ENCODE results near the gene APOH. TPM values are rescaled to one million over a fixed set of nuclear protein-coding genes. Genes with fewer than 3 reads are reported as not detected.
"Not testable (repeated sequence)": the region's sequence is repeated elsewhere in the genome, so short reads cannot be mapped to it uniquely, and the experiment has no call there.

APOH gene
- total and polyA plus RNA-seq, 5 donors from 2014 or later, result not detected

DNA sequence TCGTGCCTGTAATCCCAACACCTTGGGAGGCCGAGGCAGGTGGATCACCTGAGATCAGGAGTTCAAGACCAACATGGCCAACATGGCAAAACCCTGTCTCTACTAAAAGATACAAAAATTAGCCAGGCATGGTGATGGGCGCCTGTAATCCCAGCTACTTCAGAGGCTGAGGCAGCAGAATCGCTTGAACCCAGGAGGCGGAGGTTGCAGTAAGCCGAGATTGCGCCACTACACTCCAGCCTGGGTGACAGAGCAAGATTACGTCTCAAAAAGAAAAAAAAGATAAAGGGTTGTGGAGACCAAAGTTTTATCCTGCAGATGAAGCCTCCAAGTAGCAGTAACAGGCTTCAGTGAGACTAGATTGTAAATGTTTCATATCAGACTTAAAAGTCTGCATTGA is 24.2 kb upstream of the APOH start:
- Mint-ChIP-seq H3K27ac (peak overlapping the region in 1 of 3 donors; percentile 32), H3K4me1 (peaks cover 9 to 28% (median 15%) of the 10 kb centered on the region in 4 donors)
- not testable (repeated sequence) for H3K36me3 ChIP-seq (ENCODE audit: control insufficient read depth, insufficient read depth, low read length); H3K4me3 Mint-ChIP-seq; H3K4me3 ChIP-seq (ENCODE audit: low read depth, low read length); H3K9me3 Mint-ChIP-seq; ATAC-seq (ENCODE audit: low read depth in 2 of 2); H3K27ac ChIP-seq (ENCODE audit: insufficient read depth, low read length, poor library complexity, severe bottlenecking); H3K27me3 ChIP-seq (ENCODE audit: control insufficient read depth, insufficient read depth, low read length); H3K36me3 Mint-ChIP-seq; DNase-seq; H3K27me3 Mint-ChIP-seq; H3K9me3 ChIP-seq (ENCODE audit: control insufficient read depth in 2 of 2, low read length in 2 of 2); H3K4me1 ChIP-seq (ENCODE audit: control insufficient read depth, insufficient read depth, low read length, poor library complexity, severe bottlenecking)

DNA sequence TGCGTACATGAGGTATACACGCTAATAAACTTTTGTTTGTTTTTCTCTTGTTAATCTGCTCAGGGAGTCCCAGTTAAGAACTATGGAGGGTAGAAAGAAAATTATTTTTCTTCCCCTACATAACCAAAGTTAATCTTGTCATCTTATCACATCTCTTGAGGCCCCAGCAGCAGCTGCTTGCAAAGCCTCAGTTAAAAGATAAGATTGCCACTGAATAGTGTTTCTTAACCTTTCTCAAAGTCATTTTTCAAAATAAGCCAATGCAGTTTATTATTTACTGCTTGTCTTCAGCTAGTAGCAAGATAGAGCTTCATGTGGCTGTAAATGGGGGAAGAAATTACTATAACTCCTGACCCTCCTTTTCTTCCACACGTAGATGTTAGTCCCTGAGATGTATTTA is 21.5 kb upstream of the APOH start:
- no peak overlapping the region for H3K27ac ChIP-seq (ENCODE audit: insufficient read depth, low read length, poor library complexity, severe bottlenecking)

DNA sequence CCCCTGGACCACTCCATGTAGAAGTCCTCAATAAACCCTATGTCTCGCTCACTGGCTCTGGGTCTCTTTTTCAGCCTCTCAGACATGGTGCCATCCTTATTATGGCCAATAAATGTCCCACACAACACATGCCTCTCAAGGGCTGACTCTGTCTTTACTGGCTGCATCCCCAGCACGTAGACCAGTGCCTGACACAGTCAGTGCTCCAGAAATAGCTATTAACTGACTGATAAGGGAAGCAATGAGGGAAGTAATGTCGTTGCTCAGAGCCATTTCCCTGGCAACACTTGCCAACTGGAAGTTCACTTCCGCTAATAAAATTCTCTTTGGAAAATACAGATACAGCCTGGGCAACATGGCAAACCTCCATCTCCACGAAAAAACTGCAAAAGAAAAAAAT is 19.1 kb upstream of the APOH start:
- H3K4me1 ChIP-seq (ENCODE audit: control insufficient read depth, insufficient read depth, low read length, poor library complexity, severe bottlenecking), result peaks cover 14% of the 10 kb centered on the region
- H3K36me3 ChIP-seq (ENCODE audit: control insufficient read depth, insufficient read depth, low read length), result no peaks in the 10 kb centered on the region
- Mint-ChIP-seq H3K27ac (peak overlapping the region in 2 of 3 donors; percentile 46 to 76), H3K9me3 (no peaks in the 10 kb centered on the region), H3K36me3 (no peaks in the 10 kb centered on the region), H3K27me3 (no peaks in the 10 kb centered on the region), H3K4me1 (peaks cover 11 to 48% (median 20%) of the 10 kb centered on the region in 4 donors), H3K4me3 (no peak overlapping the region)
- H3K9me3 ChIP-seq (ENCODE audit: control insufficient read depth in 2 of 2, low read length in 2 of 2), result no peaks in the 10 kb centered on the region
- H3K27me3 ChIP-seq (ENCODE audit: control insufficient read depth, insufficient read depth, low read length), result no peaks in the 10 kb centered on the region
- ATAC-seq (ENCODE audit: low read depth in 2 of 2), result no peak
- no peak overlapping the region for H3K4me3 ChIP-seq (ENCODE audit: low read depth, low read length)
- DNase-seq, result no peak
- H3K27ac ChIP-seq (ENCODE audit: insufficient read depth, low read length, poor library complexity, severe bottlenecking), result no peak overlapping the region

More for the DNA sequence above, 21.5 kb upstream of the APOH start:
- peaks cover 13 to 47% (median 25%) of the 10 kb centered on the region in 4 donors for H3K4me1 Mint-ChIP-seq
- no peaks in the 10 kb centered on the region for H3K36me3 Mint-ChIP-seq
- Histone ChIP-seq H3K4me1 (ENCODE audit: control insufficient read depth, insufficient read depth, low read length, poor library complexity, severe bottlenecking) (peaks cover 14% of the 10 kb centered on the region), H3K36me3 (ENCODE audit: control insufficient read depth, insufficient read depth, low read length) (no peaks in the 10 kb centered on the region), H3K4me3 (ENCODE audit: low read depth, low read length) (no peak overlapping the region), H3K27me3 (ENCODE audit: control insufficient read depth, insufficient read depth, low read length) (no peaks in the 10 kb centered on the region), H3K9me3 (ENCODE audit: control insufficient read depth in 2 of 2, low read length in 2 of 2) (no peaks in the 10 kb centered on the region)
- peak overlapping the region in 1 of 4 donors; percentile 2 for H3K4me3 Mint-ChIP-seq
- ATAC-seq (ENCODE audit: low read depth in 2 of 2), result no peak
- H3K27ac Mint-ChIP-seq, result peak overlapping the region in 1 of 3 donors; percentile 62
- H3K9me3 Mint-ChIP-seq, result no peaks in the 10 kb centered on the region
- DNase-seq, result no peak
- no peaks in the 10 kb centered on the region for H3K27me3 Mint-ChIP-seq

DNA sequence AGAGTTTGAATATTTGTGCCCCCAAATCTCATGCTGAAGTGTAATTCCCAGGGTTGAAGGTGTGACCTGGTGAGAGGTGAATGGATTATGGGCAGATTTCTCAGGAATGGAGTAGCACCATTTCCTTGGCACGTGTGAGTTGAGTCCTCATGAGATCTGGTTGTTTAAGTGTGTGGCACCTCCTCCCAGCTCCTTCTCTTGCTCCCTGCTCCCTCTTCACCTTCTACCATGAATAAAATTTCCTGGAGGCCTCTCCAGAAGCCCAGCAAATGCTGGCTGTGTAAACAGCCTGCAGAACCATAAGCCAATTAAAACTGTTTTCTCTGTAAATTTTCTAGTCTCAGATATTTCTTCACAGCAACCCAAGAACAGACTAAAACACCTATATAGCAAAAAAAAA is 12.6 kb upstream of the APOH start:
- H3K27ac Mint-ChIP-seq, result peak overlapping the region in 1 of 3 donors; percentile 20
- H3K36me3 ChIP-seq (ENCODE audit: control insufficient read depth, insufficient read depth, low read length), result no peaks in the 10 kb centered on the region

DNA sequence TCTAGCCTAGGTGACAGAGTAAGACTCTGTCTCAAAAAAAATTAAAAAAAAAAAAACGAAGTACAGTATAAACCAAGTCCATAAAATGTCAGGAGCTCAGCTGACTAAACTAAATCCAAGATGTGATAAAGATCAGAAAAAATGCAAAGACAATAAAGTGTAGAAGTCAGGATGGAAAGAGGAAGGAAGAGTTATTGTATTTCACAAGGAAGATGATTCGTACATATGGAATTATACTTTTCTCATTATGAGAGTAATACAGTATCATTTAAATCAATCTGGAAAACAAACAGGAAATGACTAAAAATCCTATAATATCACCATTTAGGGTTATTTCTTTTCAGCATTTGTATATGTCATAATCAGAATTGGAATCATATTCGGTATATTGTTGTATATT is 11.4 kb upstream of the APOH start:
- Mint-ChIP-seq H3K27ac (peak overlapping the region in 1 of 3 donors; percentile 14), H3K4me3 (no peak overlapping the region), H3K27me3 (peaks cover 6% of the 10 kb centered on the region), H3K36me3 (no peaks in the 10 kb centered on the region), H3K9me3 (no peaks in the 10 kb centered on the region), H3K4me1 (peaks cover 0 to 13% (median 5%) of the 10 kb centered on the region in 4 donors)
- no peak overlapping the region for H3K27ac ChIP-seq (ENCODE audit: insufficient read depth, low read length, poor library complexity, severe bottlenecking)
- DNase-seq (no peak), ATAC-seq (ENCODE audit: low read depth in 2 of 2) (no peak)
- H3K36me3 ChIP-seq (ENCODE audit: control insufficient read depth, insufficient read depth, low read length), result no peaks in the 10 kb centered on the region
- H3K27me3 ChIP-seq (ENCODE audit: control insufficient read depth, insufficient read depth, low read length), result no peaks in the 10 kb centered on the region
- no peak overlapping the region for H3K4me3 ChIP-seq (ENCODE audit: low read depth, low read length)
- no peaks in the 10 kb centered on the region for H3K4me1 ChIP-seq (ENCODE audit: control insufficient read depth, insufficient read depth, low read length, poor library complexity, severe bottlenecking)
- H3K9me3 ChIP-seq (ENCODE audit: control insufficient read depth in 2 of 2, low read length in 2 of 2), result no peaks in the 10 kb centered on the region

More for the DNA sequence above, 12.6 kb upstream of the APOH start:
- no peak overlapping the region for H3K4me3 Mint-ChIP-seq
- Histone ChIP-seq H3K27me3 (ENCODE audit: control insufficient read depth, insufficient read depth, low read length) (no peaks in the 10 kb centered on the region), H3K27ac (ENCODE audit: insufficient read depth, low read length, poor library complexity, severe bottlenecking) (no peak overlapping the region), H3K4me3 (ENCODE audit: low read depth, low read length) (no peak overlapping the region), H3K4me1 (ENCODE audit: control insufficient read depth, insufficient read depth, low read length, poor library complexity, severe bottlenecking) (peaks cover 9% of the 10 kb centered on the region), H3K9me3 (ENCODE audit: control insufficient read depth in 2 of 2, low read length in 2 of 2) (no peaks in the 10 kb centered on the region)
- H3K4me1 Mint-ChIP-seq, result peaks cover 6 to 23% (median 13%) of the 10 kb centered on the region in 4 donors
- ATAC-seq (ENCODE audit: low read depth in 2 of 2) (no peak), DNase-seq (no peak)
- H3K36me3 Mint-ChIP-seq, result no peaks in the 10 kb centered on the region
- peaks cover 6% of the 10 kb centered on the region for H3K27me3 Mint-ChIP-seq
- H3K9me3 Mint-ChIP-seq, result no peaks in the 10 kb centered on the region

DNA sequence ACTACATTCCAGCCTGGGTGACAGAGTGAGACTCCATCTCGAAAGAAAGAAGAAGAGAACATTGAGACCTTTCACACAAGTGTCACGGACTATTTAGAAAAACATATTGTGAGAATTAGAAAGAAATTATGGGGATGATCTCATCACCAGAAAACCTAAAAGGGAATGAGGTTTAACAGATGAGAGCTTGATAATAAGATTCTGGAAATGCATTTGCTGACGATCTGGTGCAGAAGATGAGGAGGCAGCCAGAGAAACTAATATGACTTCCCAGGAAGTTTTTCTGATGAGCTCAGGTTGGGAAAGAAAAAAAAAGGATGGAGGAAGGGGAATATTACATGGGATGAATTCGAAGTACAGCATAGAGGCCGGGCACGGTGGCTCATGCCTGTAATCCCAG is 10.8 kb upstream of the APOH start:
- Histone ChIP-seq H3K9me3 (ENCODE audit: control insufficient read depth in 2 of 2, low read length in 2 of 2) (no peaks in the 10 kb centered on the region), H3K27ac (ENCODE audit: insufficient read depth, low read length, poor library complexity, severe bottlenecking) (no peak overlapping the region), H3K4me1 (ENCODE audit: control insufficient read depth, insufficient read depth, low read length, poor library complexity, severe bottlenecking) (no peaks in the 10 kb centered on the region), H3K4me3 (ENCODE audit: low read depth, low read length) (no peak overlapping the region), H3K36me3 (ENCODE audit: control insufficient read depth, insufficient read depth, low read length) (no peaks in the 10 kb centered on the region), H3K27me3 (ENCODE audit: control insufficient read depth, insufficient read depth, low read length) (no peaks in the 10 kb centered on the region)
- ATAC-seq (ENCODE audit: low read depth in 2 of 2) (no peak), DNase-seq (no peak)
- H3K9me3 Mint-ChIP-seq, result no peaks in the 10 kb centered on the region
- peaks cover 0 to 8% (median 3%) of the 10 kb centered on the region in 4 donors for H3K4me1 Mint-ChIP-seq
- peaks cover 6% of the 10 kb centered on the region for H3K27me3 Mint-ChIP-seq
- no peak overlapping the region for H3K27ac Mint-ChIP-seq
- H3K36me3 Mint-ChIP-seq, result no peaks in the 10 kb centered on the region
- no peak overlapping the region for H3K4me3 Mint-ChIP-seq

DNA sequence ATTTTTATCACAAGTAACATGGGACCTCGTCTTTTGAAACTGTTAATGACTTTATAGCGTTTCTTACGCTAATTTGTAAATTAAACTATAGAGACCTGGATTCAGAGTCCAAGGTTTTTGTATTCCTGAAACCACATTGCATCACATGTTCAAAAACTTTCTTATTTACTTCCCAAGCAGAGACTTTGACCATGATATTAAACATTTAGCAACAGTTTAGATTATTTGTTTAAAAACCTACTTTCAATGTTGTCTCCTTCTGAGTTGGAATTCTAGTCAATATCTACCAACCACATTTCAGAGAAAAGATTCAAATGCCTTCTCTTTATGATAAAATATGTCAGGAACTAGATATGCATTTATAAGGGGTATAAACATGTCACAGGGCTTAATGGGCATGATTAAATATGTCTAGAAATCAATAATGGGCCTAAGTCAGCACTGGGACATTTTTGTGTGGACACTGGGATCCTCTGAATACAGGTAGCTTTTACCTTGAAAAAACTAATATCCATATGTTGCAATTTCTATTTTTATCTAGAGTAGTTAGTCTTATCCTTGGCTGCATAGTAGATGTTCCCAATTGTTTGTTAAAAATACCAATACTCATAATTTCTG is 6.3 kb upstream of the APOH start:
- Mint-ChIP-seq H3K4me1 (peaks cover 0 to 5% (median 2%) of the 10 kb centered on the region in 4 donors), H3K27me3 (peaks cover 10% of the 10 kb centered on the region)

GRCh38 chr17:66234611-66235010 is 5.4 kb upstream of the APOH start:
- H3K27me3 ChIP-seq (ENCODE audit: control insufficient read depth, insufficient read depth, low read length), result no peaks in the 10 kb centered on the region
- Mint-ChIP-seq H3K4me1 (peaks cover 0 to 4% (median 0%) of the 10 kb centered on the region in 4 donors), H3K27ac (no peak overlapping the region), H3K27me3 (peaks cover 13% of the 10 kb centered on the region), H3K4me3 (no peak overlapping the region), H3K9me3 (peaks cover 0 to 2% (median 0%) of the 10 kb centered on the region in 7 donors), H3K36me3 (no peaks in the 10 kb centered on the region)
- DNase-seq, result no peak
- H3K4me1 ChIP-seq (ENCODE audit: control insufficient read depth, insufficient read depth, low read length, poor library complexity, severe bottlenecking), result no peaks in the 10 kb centered on the region
- ATAC-seq (ENCODE audit: low read depth in 2 of 2), result no peak
- H3K36me3 ChIP-seq (ENCODE audit: control insufficient read depth, insufficient read depth, low read length), result no peaks in the 10 kb centered on the region
- H3K27ac ChIP-seq (ENCODE audit: insufficient read depth, low read length, poor library complexity, severe bottlenecking), result no peak overlapping the region
- H3K9me3 ChIP-seq (ENCODE audit: control insufficient read depth in 2 of 2, low read length in 2 of 2), result no peaks in the 10 kb centered on the region
- H3K4me3 ChIP-seq (ENCODE audit: low read depth, low read length), result no peak overlapping the region

More for the DNA sequence above, 6.3 kb upstream of the APOH start:
- Histone ChIP-seq H3K4me1 (ENCODE audit: control insufficient read depth, insufficient read depth, low read length, poor library complexity, severe bottlenecking) (no peaks in the 10 kb centered on the region), H3K4me3 (ENCODE audit: low read depth, low read length) (no peak overlapping the region), H3K27me3 (ENCODE audit: control insufficient read depth, insufficient read depth, low read length) (no peaks in the 10 kb centered on the region), H3K9me3 (ENCODE audit: control insufficient read depth in 2 of 2, low read length in 2 of 2) (no peaks in the 10 kb centered on the region), H3K36me3 (ENCODE audit: control insufficient read depth, insufficient read depth, low read length) (no peaks in the 10 kb centered on the region), H3K27ac (ENCODE audit: insufficient read depth, low read length, poor library complexity, severe bottlenecking) (no peak overlapping the region)
- ATAC-seq (ENCODE audit: low read depth in 2 of 2) (no peak), DNase-seq (no peak)
- H3K9me3 Mint-ChIP-seq, result no peaks in the 10 kb centered on the region
- H3K27ac Mint-ChIP-seq, result no peak overlapping the region
- no peaks in the 10 kb centered on the region for H3K36me3 Mint-ChIP-seq
- no peak overlapping the region for H3K4me3 Mint-ChIP-seq
